ENCODE measurements around the gene ITGA3. TPM values are rescaled to one million over a fixed set of nuclear protein-coding genes. Genes with fewer than 3 reads are reported as not detected.
A peak's percentile ranks its signal among the peaks of the same experiment; 100 is the strongest.

The ITGA3 gene
- total RNA-seq, 1 donor: 266 TPM

GRCh38 chr17:50075446-50076032 is 19.6 kb downstream of the ITGA3 start:
- DNase-seq (ENCODE audit: low read depth): no peak
- TF ChIP-seq CTCF (IDR thresholded peaks at IDR 0.05; ENCODE audit: insufficient read depth, low read depth, low read length): no peak
- no peak overlapping the region for H3K4me3 ChIP-seq (ENCODE audit: low read depth, low read length)

GRCh38 chr17:50076221-50076590 is 20.3 kb downstream of the ITGA3 start:
- DNase-seq (ENCODE audit: low read depth): no peak

GRCh38 chr17:50076591-50077235 is 20.8 kb downstream of the ITGA3 start:
- no peak for TF ChIP-seq CTCF (IDR thresholded peaks at IDR 0.05; ENCODE audit: insufficient read depth, low read depth, low read length)
- no peak for DNase-seq (ENCODE audit: low read depth)
- no peak overlapping the region for H3K4me3 ChIP-seq (ENCODE audit: low read depth, low read length)

More at GRCh38 chr17:50076221-50076590, 20.3 kb downstream of the ITGA3 start:
- TF ChIP-seq CTCF (IDR thresholded peaks at IDR 0.05; ENCODE audit: insufficient read depth, low read depth, low read length): no peak
- H3K4me3 ChIP-seq (ENCODE audit: low read depth, low read length): no peak overlapping the region

- no peak overlapping the region for H3K4me3 ChIP-seq (ENCODE audit: low read depth, low read length)
- no peak for DNase-seq (ENCODE audit: low read depth)
- no peak for TF ChIP-seq CTCF (IDR thresholded peaks at IDR 0.05; ENCODE audit: insufficient read depth, low read depth, low read length)
Measured at GRCh38 chr17:50078430-50078829, 22.5 kb downstream of the ITGA3 start.

GRCh38 chr17:50079334-50080095 is 23.6 kb downstream of the ITGA3 start:
- H3K4me3 ChIP-seq (ENCODE audit: low read depth, low read length): no peak overlapping the region
- peak; percentile 44 for TF ChIP-seq CTCF (IDR thresholded peaks at IDR 0.05; ENCODE audit: insufficient read depth, low read depth, low read length)
- no peak for DNase-seq (ENCODE audit: low read depth)

GRCh38 chr17:50080096-50080480 is 24.2 kb downstream of the ITGA3 start:
- TF ChIP-seq CTCF (IDR thresholded peaks at IDR 0.05; ENCODE audit: insufficient read depth, low read depth, low read length): no peak
- H3K4me3 ChIP-seq (ENCODE audit: low read depth, low read length): no peak overlapping the region
- DNase-seq (ENCODE audit: low read depth): no peak
